Measurements from ENCODE around the gene TPP2.

Gene TPP2

DNA sequence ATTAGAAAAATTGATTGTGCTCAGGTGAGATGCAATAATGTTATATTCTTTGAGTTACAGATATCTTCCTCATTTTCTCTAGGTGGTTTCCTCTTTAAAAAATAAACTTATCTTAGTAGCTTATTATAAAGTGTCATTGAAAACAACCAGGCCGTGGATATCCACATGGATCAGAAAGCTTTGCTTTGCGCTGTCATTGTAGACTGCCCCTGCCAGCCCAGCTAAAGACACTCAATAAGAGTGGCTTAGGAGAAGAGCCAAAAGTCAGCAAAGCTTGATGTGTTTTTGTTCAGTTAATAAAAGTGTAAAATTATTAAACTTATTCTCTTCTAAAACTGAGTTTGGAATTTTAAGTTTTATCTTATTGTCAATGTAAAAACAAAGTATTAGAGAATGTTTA, 34.4 kb downstream of the TPP2 start:
- peaks cover 7% of the 10 kb centered on the region; the same call in 1 of the 2 replicates for H3F3A ChIP-seq (ENCODE audit: insufficient read depth, low read length)
- no peak overlapping the region for H3K9ac ChIP-seq (ENCODE audit: low read length)
- H4K20me1 ChIP-seq (ENCODE audit: insufficient read depth, low read length) = no peaks in the 10 kb centered on the region
- H3K9me3 ChIP-seq (replicated peaks; ENCODE audit: insufficient read depth, low read length) = no peaks in the 10 kb centered on the region
- H3K36me3 ChIP-seq (replicated peaks; ENCODE audit: insufficient read depth, low read length) = peaks cover 47% of the 10 kb centered on the region
- no peak overlapping the region for H3K4me3 ChIP-seq (ENCODE audit: low read length)
- no peak overlapping the region for H3K4me2 ChIP-seq (ENCODE audit: low read depth, low read length)
- no peak overlapping the region for H2AFZ ChIP-seq (ENCODE audit: low read length)
- H3K27me3 ChIP-seq (replicated peaks; ENCODE audit: insufficient read depth, low read length) = no peaks in the 10 kb centered on the region
- TF ChIP-seq, protein P1, sequence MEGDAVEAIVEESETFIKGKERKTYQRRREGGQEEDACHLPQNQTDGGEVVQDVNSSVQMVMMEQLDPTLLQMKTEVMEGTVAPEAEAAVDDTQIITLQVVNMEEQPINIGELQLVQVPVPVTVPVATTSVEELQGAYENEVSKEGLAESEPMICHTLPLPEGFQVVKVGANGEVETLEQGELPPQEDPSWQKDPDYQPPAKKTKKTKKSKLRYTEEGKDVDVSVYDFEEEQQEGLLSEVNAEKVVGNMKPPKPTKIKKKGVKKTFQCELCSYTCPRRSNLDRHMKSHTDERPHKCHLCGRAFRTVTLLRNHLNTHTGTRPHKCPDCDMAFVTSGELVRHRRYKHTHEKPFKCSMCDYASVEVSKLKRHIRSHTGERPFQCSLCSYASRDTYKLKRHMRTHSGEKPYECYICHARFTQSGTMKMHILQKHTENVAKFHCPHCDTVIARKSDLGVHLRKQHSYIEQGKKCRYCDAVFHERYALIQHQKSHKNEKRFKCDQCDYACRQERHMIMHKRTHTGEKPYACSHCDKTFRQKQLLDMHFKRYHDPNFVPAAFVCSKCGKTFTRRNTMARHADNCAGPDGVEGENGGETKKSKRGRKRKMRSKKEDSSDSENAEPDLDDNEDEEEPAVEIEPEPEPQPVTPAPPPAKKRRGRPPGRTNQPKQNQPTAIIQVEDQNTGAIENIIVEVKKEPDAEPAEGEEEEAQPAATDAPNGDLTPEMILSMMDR (IDR thresholded peaks at IDR 0.05; ENCODE audit: low read length) = no peak
- TF ChIP-seq EZH2phosphoT487 (IDR thresholded peaks at IDR 0.05; ENCODE audit: low read length) (no peak), EZH2 (optimal IDR thresholded peaks at IDR 0.05; ENCODE audit: low read depth, low read length) (no peak)
- no peaks in the 10 kb centered on the region for H3K9me2 ChIP-seq (replicated peaks; ENCODE audit: insufficient read depth, low read length)
- DNase-seq = no peak
- peaks cover 64% of the 10 kb centered on the region for H3K79me2 ChIP-seq (ENCODE audit: low read length)
- no peak overlapping the region for H3K27ac ChIP-seq (ENCODE audit: low read length)
- no peaks in the 10 kb centered on the region for H3K4me1 ChIP-seq (ENCODE audit: low read length)

- Histone ChIP-seq H3K4me1 (ENCODE audit: low read length) (no peaks in the 10 kb centered on the region), H3K9me2 (replicated peaks; ENCODE audit: insufficient read depth, low read length) (no peaks in the 10 kb centered on the region), H3K4me2 (ENCODE audit: low read depth, low read length) (no peak overlapping the region), H3K4me3 (ENCODE audit: low read length) (no peak overlapping the region), H3K36me3 (replicated peaks; ENCODE audit: insufficient read depth, low read length) (peaks cover 37% of the 10 kb centered on the region), H3K27ac (ENCODE audit: low read length) (no peak overlapping the region), H3F3A (ENCODE audit: insufficient read depth, low read length) (peaks cover 6% of the 10 kb centered on the region; the same call in 1 of the 2 replicates), H4K20me1 (ENCODE audit: insufficient read depth, low read length) (peaks cover 4% of the 10 kb centered on the region; the same call in 1 of the 2 replicates), H3K79me2 (ENCODE audit: low read length) (peaks cover 74% of the 10 kb centered on the region), H3K27me3 (replicated peaks; ENCODE audit: insufficient read depth, low read length) (no peaks in the 10 kb centered on the region), H2AFZ (ENCODE audit: low read length) (no peak overlapping the region), H3K9me3 (replicated peaks; ENCODE audit: insufficient read depth, low read length) (no peaks in the 10 kb centered on the region), H3K9ac (ENCODE audit: low read length) (no peak overlapping the region)
- DNase-seq = no peak
- TF ChIP-seq EZH2 (optimal IDR thresholded peaks at IDR 0.05; ENCODE audit: low read depth, low read length) (no peak), EZH2phosphoT487 (IDR thresholded peaks at IDR 0.05; ENCODE audit: low read length) (no peak)
- TF ChIP-seq, protein P1 (IDR thresholded peaks at IDR 0.05; ENCODE audit: low read length) = no peak
These were observed 42.0 kb downstream of the TPP2 start for GRCh38 chr13:102638741-102639140.

- Histone ChIP-seq H3F3A (ENCODE audit: insufficient read depth, low read length) (peaks cover 5% of the 10 kb centered on the region; the same call in 1 of the 2 replicates), H3K36me3 (replicated peaks; ENCODE audit: insufficient read depth, low read length) (peaks cover 41% of the 10 kb centered on the region)
- TF ChIP-seq, protein P1 (IDR thresholded peaks at IDR 0.05; ENCODE audit: low read length) = no peak
- TF ChIP-seq EZH2phosphoT487 (IDR thresholded peaks at IDR 0.05; ENCODE audit: low read length) (no peak), EZH2 (optimal IDR thresholded peaks at IDR 0.05; ENCODE audit: low read depth, low read length) (no peak)
These were observed 45.2 kb downstream of the TPP2 start for GRCh38 chr13:102642029-102642428.

More at GRCh38 chr13:102642029-102642428, 45.2 kb downstream of the TPP2 start:
- Histone ChIP-seq H3K27me3 (replicated peaks; ENCODE audit: insufficient read depth, low read length) (no peaks in the 10 kb centered on the region), H3K9me2 (replicated peaks; ENCODE audit: insufficient read depth, low read length) (no peaks in the 10 kb centered on the region), H3K4me1 (ENCODE audit: low read length) (no peaks in the 10 kb centered on the region), H3K4me3 (ENCODE audit: low read length) (no peak overlapping the region), H2AFZ (ENCODE audit: low read length) (no peak overlapping the region), H3K27ac (ENCODE audit: low read length) (no peak overlapping the region), H3K79me2 (ENCODE audit: low read length) (peaks cover 68% of the 10 kb centered on the region), H3K9me3 (replicated peaks; ENCODE audit: insufficient read depth, low read length) (no peaks in the 10 kb centered on the region), H4K20me1 (ENCODE audit: insufficient read depth, low read length) (peaks cover 7% of the 10 kb centered on the region; the same call in 1 of the 2 replicates), H3K9ac (ENCODE audit: low read length) (no peak overlapping the region), H3K4me2 (ENCODE audit: low read depth, low read length) (no peak overlapping the region)
- no peak for DNase-seq
